AG04450 (cell line): ENCODE data around the gene SHANK1. TPM values are rescaled to one million over a fixed set of nuclear protein-coding genes. Genes with fewer than 3 reads are reported as not detected.
"Not testable (repeated sequence)": the region's sequence is repeated elsewhere in the genome, so short reads cannot be mapped to it uniquely, and the experiment has no call there.

ENCODE experiments used
- CTCF ChIA-PET: fragments of 300-600, 350-600 bp; formaldehyde crosslinking; extraction: SDS; loops from one replicate; lab custom pipeline; 2022; ENCODE audit warnings: antibody characterized with exemption, inconsistent platforms; lab: Charles Lee
- POLR2A ChIA-PET: fragments of 350-600 bp; formaldehyde crosslinking; extraction: SDS; loops from one replicate; lab custom pipeline; 2021; ENCODE audit warnings: antibody characterized with exemption, inconsistent platforms; lab: Yijun Ruan, JAX
- DNase-seq: peaks from one replicate; pipeline ENCODE4 v3.0.0-alpha.2; 2011; ENCODE audit warnings: low read depth, low spot score
- H3K27ac ChIP-seq: one replicate; pipeline ENCODE4 v1.5.1; 2012; ENCODE audit warnings: low read depth, low read length, control low read depth
- H3K27me3 ChIP-seq: one replicate; pipeline ENCODE4 v1.6.0; 2012; ENCODE audit warnings: low read length; ENCODE audit not compliant: control insufficient read depth, insufficient read depth
- H3K4me3 ChIP-seq: 2 replicates; pipeline ENCODE4 v1.5.1; 2011; ENCODE audit warnings: mild to moderate bottlenecking, low read depth, low read length, control low read depth
- H3K9me3 ChIP-seq: 2 replicates; pipeline ENCODE4 v1.5.1; 2012; ENCODE audit warnings: low read length; ENCODE audit not compliant: control insufficient read depth, insufficient read depth
- polyA plus RNA-seq: library from polyadenylated mRNA; depleted of rRNA; stranded (reverse); fragments of >200 nt; gene quantifications from 2 replicates; pipeline ENCODE4 v1.2.3, GENCODE V29; 2011
- TF ChIP-seq, protein P1 (sequence below): IDR thresholded peaks from 2 replicates; pipeline ENCODE4 v1.5.1; 2011; ENCODE audit warnings: low read depth, low read length, control low read depth, inconsistent platforms

SHANK1 gene
- polyA plus RNA-seq, 1 experiment = 2.4 TPM

DNA sequence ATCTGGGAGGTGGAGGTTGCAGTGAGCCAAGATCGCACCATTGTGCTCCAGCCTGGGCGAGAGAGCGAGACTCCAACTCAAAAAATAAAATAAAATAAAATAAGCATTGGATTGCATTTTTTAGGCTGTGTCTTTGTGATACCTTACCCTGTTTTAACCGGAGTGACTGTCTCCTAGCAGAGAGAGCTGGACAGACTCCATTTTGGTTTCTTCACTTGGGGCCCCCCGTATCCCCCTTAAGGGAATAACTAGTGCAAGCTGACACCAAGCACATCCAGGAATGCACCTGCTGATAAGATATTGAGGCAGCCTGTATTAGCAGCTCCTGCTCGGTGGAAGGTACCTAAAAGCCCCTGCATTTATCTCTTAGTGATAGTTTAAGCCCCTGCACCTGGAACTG, 29.9 kb upstream of the SHANK1 start:
- Histone ChIP-seq H3K4me3 (no peak overlapping the region), H3K27me3 (peaks cover 4% of the 10 kb centered on the region), H3K9me3 (no peaks in the 10 kb centered on the region), H3K27ac (no peak overlapping the region)
- ChIA-PET POLR2A (no interaction called here), CTCF (interaction anchor here (0.8 to 1.9 kb wide), 2 partner anchors 25 to 79 kb away, joined by 4 to 6 read pairs; no protein-coding TSS in a partner anchor)
- TF ChIP-seq, protein P1, sequence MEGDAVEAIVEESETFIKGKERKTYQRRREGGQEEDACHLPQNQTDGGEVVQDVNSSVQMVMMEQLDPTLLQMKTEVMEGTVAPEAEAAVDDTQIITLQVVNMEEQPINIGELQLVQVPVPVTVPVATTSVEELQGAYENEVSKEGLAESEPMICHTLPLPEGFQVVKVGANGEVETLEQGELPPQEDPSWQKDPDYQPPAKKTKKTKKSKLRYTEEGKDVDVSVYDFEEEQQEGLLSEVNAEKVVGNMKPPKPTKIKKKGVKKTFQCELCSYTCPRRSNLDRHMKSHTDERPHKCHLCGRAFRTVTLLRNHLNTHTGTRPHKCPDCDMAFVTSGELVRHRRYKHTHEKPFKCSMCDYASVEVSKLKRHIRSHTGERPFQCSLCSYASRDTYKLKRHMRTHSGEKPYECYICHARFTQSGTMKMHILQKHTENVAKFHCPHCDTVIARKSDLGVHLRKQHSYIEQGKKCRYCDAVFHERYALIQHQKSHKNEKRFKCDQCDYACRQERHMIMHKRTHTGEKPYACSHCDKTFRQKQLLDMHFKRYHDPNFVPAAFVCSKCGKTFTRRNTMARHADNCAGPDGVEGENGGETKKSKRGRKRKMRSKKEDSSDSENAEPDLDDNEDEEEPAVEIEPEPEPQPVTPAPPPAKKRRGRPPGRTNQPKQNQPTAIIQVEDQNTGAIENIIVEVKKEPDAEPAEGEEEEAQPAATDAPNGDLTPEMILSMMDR = no peak
- DNase-seq = no peak

DNA sequence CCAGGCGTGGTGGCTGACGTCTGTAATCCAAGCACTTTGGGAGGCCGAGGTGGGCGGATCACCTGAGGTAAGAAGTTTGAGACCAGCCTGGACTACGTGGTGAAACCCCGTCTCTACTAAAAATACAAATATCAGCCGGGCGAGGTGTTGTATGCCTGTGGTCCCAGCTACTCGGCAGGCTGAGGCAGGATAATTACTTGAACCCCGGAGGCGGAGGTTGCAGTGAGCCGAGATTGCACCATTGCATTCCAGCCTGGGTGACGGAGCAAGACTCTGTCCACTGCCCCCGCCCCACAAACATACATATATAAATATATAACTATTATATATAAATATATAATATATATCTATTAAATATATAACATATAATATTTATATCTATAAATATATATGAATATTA, 27.5 kb upstream of the SHANK1 start:
- H3K9me3 ChIP-seq, H3K4me3 ChIP-seq, CTCF ChIA-PET, H3K27ac ChIP-seq, POLR2A ChIA-PET, DNase-seq, H3K27me3 ChIP-seq: not testable (repeated sequence)

DNA sequence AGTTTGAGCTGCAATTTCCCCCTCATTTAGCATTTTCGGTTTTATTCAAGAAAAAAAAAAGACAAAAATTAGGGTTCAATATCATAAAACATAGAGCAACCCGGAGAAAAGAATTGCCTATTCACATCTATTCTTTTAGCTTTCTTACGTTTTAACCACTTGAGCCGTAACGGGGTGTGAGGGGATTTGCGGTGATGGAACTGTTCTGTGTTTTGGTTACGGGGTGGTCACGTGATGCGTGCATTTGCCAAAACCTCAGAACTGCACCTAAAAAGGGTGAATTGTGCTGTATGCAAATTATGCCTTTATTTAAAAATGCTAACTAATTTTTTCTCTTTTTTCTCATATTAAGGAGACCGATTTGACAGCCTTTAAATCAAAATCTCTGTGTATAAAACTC, 25.6 kb upstream of the SHANK1 start:
- TF ChIP-seq, protein P1 = no peak
- H3K27ac ChIP-seq = no peak overlapping the region
- DNase-seq = no peak
- ChIA-PET CTCF (interaction anchor here (0.9 kb wide), 1 partner anchor 20 kb away, joined by 3 read pairs; no protein-coding TSS in a partner anchor), POLR2A (no interaction called here)
- peaks cover 6% of the 10 kb centered on the region for H3K27me3 ChIP-seq
- H3K9me3 ChIP-seq = no peaks in the 10 kb centered on the region
- no peak overlapping the region for H3K4me3 ChIP-seq

DNA sequence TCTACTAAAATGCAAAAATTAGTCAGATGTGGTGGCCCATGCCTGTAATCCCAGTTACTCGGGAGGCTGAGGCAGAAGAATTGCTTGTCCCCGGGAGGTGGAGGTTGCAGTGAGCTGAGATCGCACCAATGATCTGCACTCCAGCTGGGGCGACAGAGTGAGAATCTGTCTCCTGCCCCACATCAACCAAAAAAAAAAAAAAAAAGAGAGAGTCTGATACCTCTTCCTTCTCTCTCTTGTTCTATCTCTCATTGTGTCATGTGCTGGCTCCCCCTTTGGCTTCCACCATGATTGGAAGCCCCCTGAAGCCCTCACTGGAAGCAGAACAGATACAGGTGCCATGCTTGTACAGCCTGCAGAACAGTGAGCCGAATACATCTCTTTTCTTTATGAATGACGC, 23.9 kb upstream of the SHANK1 start:
- ChIA-PET CTCF (no interaction called here), POLR2A (no interaction called here)
- H3K9me3 ChIP-seq = no peaks in the 10 kb centered on the region
- no peak for DNase-seq
- peaks cover 15% of the 10 kb centered on the region for H3K27me3 ChIP-seq
- TF ChIP-seq, protein P1 = no peak
- no peak overlapping the region for H3K4me3 ChIP-seq
- no peak overlapping the region for H3K27ac ChIP-seq

DNA sequence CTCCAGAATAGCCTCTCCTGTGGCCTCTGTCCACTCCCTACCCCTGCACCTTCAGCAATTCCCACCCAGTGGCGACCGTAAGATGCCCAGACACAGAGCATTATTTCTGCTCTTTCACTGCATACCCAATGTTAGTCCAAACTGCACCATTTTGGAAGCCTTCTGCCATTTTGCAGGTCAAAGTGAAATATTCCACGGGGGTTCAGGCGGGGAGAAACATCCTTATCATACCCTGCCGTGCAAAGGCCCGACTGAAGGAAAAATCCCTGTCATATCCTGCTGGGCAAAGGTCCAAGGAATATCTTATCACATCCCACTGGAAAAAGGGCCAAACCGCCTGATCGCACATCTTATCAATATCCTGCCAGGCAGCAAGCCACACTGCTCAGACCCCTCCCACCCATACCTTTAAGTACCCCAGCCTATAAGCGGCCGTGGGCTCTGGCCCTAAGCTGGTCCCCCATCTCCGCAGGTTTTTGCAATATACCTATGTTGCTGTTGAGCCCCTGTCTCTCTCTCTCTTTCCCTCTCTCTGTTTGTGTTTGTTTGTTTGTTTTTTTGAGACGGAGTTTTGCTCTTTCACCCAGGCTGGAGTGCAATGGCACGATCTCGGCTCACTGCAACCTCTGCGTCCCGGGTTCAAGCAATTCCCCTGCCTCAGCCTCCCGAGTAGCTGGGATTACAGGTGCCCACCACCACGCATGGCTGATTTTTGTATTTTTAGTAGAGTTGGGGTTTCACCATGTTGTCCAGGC, 21.8 kb upstream of the SHANK1 start:
- DNase-seq = no peak
- ChIA-PET CTCF (no interaction called here), POLR2A (no interaction called here)
- Histone ChIP-seq H3K27ac (no peak overlapping the region), H3K9me3 (no peaks in the 10 kb centered on the region), H3K4me3 (no peak overlapping the region), H3K27me3 (peaks cover 15% of the 10 kb centered on the region)
- TF ChIP-seq, protein P1 = no peak
